Nephron (organoid): ENCODE measurements around the gene MAP3K4.

Experiments used
- H3K27ac Mint-ChIP-seq, 3 experiments: 2 replicates each; pipeline ENCODE4 v1.8.0; 2020; ENCODE audit warnings: mixed read lengths in 3 of 3, mild to moderate bottlenecking in 2 of 3, moderate library complexity in 1 of 3
- H3K27me3 Mint-ChIP-seq: 2 replicates; pipeline ENCODE4 v1.8.0; 2021; ENCODE audit warnings: low read depth, mild to moderate bottlenecking, moderate library complexity, mixed read lengths
- H3K36me3 Mint-ChIP-seq: 2 replicates; pipeline ENCODE4 v1.8.0; 2020; ENCODE audit warnings: low read depth, mixed read lengths
- H3K4me1 Mint-ChIP-seq: 2 replicates; pipeline ENCODE4 v1.8.0; 2020; ENCODE audit warnings: mixed read lengths
- H3K4me3 Mint-ChIP-seq, 3 experiments: 2 replicates each; pipeline ENCODE4 v1.8.0; 2020; ENCODE audit warnings: mild to moderate bottlenecking in 3 of 3, mixed read lengths in 3 of 3, moderate library complexity in 2 of 3
- H3K9me3 Mint-ChIP-seq: 2 replicates; pipeline ENCODE4 v1.8.0; 2020; ENCODE audit warnings: mixed read lengths
- CTCF ChIP-seq, 3 experiments: fragments of 200-600 bp; sonication (generic); IDR thresholded peaks; one replicate each; pipeline ENCODE4 v1.5.0; 2021; ENCODE audit warnings: antibody characterized with exemption in 3 of 3; ENCODE audit not compliant: unreplicated experiment in 3 of 3

MAP3K4 gene

GRCh38 chr6:161142957-161143296, 151.4 kb downstream of the MAP3K4 start:
- H3K9me3 Mint-ChIP-seq: no peaks in the 10 kb centered on the region
- no peaks in the 10 kb centered on the region for H3K4me1 Mint-ChIP-seq
- H3K36me3 Mint-ChIP-seq: peaks cover 47% of the 10 kb centered on the region
- H3K27ac Mint-ChIP-seq: no peak overlapping the region
- no peak for TF ChIP-seq CTCF (IDR thresholded peaks at IDR 0.05; ENCODE audit: unreplicated experiment in 3 of 3)
- no peaks in the 10 kb centered on the region for H3K27me3 Mint-ChIP-seq
- H3K4me3 Mint-ChIP-seq: no peak overlapping the region

DNA sequence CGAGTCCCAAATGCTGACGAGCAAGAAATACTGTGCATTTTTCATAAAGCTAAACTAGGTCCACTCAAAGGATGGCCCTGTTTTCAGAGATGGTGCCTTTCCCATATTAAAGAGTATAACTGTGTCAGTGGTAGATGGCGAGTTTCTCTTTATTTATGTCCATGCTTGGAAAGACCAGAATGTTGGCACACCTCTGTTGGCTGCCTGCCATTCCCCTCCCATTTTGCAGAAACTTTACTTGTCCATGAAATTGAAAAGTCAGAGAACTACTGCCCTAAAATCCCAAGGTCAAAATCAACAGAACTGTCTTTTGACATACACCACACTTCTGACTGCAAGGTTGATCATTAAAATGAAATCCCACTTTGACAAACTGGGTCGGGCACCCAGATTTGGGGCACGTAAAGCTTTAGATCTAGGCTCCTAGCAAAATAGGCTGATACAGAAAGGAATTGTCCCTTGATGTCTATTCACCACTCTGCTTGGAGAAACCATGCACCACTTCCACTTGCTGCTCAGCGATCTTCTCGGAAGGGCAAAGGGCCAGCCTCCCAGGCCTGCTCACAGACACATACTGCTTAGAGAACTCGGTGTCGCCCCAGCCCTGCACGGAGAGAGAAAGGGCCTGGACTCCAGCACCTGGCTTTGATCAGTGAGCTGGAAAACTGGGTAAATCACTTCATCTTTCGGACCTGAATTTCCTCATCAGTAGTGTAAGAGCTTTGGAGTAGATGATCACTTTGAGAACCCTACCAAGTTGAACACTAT, 152.3 kb downstream of the MAP3K4 start:
- no peak overlapping the region for H3K27ac Mint-ChIP-seq
- no peaks in the 10 kb centered on the region for H3K4me1 Mint-ChIP-seq
- no peak for TF ChIP-seq CTCF (IDR thresholded peaks at IDR 0.05; ENCODE audit: unreplicated experiment in 3 of 3)
- no peaks in the 10 kb centered on the region for H3K27me3 Mint-ChIP-seq
- H3K36me3 Mint-ChIP-seq: peaks cover 54% of the 10 kb centered on the region
- H3K9me3 Mint-ChIP-seq: no peaks in the 10 kb centered on the region
- H3K4me3 Mint-ChIP-seq: no peak overlapping the region

- Mint-ChIP-seq H3K27me3 (no peaks in the 10 kb centered on the region), H3K36me3 (peaks cover 43% of the 10 kb centered on the region), H3K27ac (no peak overlapping the region), H3K4me1 (no peaks in the 10 kb centered on the region), H3K4me3 (no peak overlapping the region), H3K9me3 (no peaks in the 10 kb centered on the region)
- no peak for TF ChIP-seq CTCF (IDR thresholded peaks at IDR 0.05; ENCODE audit: unreplicated experiment in 3 of 3)
These were observed 158.6 kb downstream of the MAP3K4 start for GRCh38 chr6:161150136-161150535.

GRCh38 chr6:161150566-161150965, 159.0 kb downstream of the MAP3K4 start:
- H3K27me3 Mint-ChIP-seq: no peaks in the 10 kb centered on the region
- no peak overlapping the region for H3K4me3 Mint-ChIP-seq
- no peak overlapping the region for H3K27ac Mint-ChIP-seq
- H3K36me3 Mint-ChIP-seq: peaks cover 47% of the 10 kb centered on the region
- no peaks in the 10 kb centered on the region for H3K4me1 Mint-ChIP-seq
- H3K9me3 Mint-ChIP-seq: no peaks in the 10 kb centered on the region
- TF ChIP-seq CTCF (IDR thresholded peaks at IDR 0.05; ENCODE audit: unreplicated experiment in 3 of 3): no peak

DNA sequence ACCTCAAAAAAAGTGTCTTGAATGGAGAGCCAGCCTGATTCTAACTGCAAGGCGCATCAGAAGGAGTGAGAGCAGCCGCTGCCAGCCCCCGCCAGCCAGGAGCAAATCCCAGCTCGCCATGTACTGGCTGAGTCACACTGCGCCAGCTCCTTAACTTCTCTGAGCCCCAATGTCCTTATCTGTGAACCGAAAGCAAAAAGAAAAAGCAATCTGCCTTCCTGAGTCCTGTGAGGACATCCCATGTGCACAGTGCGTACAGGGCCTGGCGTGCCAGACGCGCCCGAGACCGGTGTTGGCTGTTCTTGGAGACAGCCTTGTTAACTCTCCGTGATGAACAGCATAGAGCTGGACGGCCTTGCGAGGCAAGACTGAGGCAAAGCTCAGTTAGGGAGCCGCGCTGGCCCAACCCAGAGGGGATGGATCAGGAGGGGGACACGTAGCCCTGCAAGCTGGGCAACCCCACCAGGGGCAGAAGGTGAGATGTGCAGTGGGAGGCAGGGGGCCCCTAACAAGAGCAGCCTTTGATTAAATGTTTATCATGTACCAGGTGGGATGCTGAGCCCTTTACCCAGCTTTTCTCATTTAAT, 159.6 kb downstream of the MAP3K4 start:
- no peak overlapping the region for H3K27ac Mint-ChIP-seq
- no peak for TF ChIP-seq CTCF (IDR thresholded peaks at IDR 0.05; ENCODE audit: unreplicated experiment in 3 of 3)
- H3K27me3 Mint-ChIP-seq: no peaks in the 10 kb centered on the region
- H3K9me3 Mint-ChIP-seq: no peaks in the 10 kb centered on the region
- H3K4me1 Mint-ChIP-seq: no peaks in the 10 kb centered on the region
- H3K4me3 Mint-ChIP-seq: no peak overlapping the region
- peaks cover 51% of the 10 kb centered on the region for H3K36me3 Mint-ChIP-seq
